GM18858 (cell line): ENCODE measurements around the gene SH3PXD2B.
"Not testable (repeated sequence)": the region's sequence is repeated elsewhere in the genome, so short reads cannot be mapped to it uniquely, and the experiment has no call there.

ENCODE experiments used
- ATAC-seq: cut with Tn5 transposase; IDR thresholded peaks from one replicate; pipeline ENCODE4 v1.9.1; 2021; ENCODE audit not compliant: unreplicated experiment

SH3PXD2B gene

DNA sequence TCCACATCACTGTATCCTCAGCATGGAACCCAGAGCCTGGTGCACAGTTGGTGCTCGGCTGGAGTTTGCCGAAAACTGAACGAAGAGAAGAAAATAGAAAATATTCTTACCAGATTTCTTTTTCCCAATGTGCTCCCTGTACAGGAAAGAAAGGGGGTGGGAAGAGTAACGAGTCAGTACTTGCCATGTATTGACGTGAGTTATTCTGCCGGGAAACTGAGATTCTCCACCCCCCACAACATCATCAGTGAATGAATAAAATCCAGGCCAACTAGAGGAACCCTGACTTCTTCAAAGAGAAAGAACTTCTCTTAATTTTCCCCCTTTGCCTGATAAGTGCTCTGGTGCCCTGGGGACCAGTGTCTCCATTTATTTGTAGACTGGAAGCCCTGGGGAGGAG lies 80.6 kb downstream of the SH3PXD2B start:
- ATAC-seq = no peak

DNA sequence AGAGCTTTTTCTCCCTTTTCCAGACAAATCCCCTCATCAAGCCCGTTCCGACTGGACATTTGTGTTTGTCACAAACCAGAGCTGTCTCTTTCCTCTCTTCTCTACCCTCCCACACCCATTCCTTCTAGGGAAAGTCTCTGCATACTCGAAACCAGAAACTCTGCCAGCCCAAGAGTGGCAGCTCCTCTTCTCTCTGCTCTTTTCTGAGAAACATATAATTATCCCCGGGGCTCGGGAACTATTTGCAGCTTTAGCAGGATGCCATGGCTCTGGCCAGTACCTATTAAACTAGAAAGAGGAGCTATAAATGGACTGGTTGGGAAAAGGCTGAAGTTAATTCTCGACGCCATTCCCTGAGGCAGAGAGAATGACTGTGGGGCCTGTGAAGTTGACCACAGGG lies 82.6 kb downstream of the SH3PXD2B start:
- no peak for ATAC-seq

GRCh38 chr5:172370648-172371545 lies 83.4 kb downstream of the SH3PXD2B start:
- ATAC-seq = no peak

- ATAC-seq = no peak
These were observed 84.1 kb downstream of the SH3PXD2B start for GRCh38 chr5:172370237-172370640.

- not testable (repeated sequence) for ATAC-seq
These were observed 85.6 kb downstream of the SH3PXD2B start for GRCh38 chr5:172368699-172369098.

DNA sequence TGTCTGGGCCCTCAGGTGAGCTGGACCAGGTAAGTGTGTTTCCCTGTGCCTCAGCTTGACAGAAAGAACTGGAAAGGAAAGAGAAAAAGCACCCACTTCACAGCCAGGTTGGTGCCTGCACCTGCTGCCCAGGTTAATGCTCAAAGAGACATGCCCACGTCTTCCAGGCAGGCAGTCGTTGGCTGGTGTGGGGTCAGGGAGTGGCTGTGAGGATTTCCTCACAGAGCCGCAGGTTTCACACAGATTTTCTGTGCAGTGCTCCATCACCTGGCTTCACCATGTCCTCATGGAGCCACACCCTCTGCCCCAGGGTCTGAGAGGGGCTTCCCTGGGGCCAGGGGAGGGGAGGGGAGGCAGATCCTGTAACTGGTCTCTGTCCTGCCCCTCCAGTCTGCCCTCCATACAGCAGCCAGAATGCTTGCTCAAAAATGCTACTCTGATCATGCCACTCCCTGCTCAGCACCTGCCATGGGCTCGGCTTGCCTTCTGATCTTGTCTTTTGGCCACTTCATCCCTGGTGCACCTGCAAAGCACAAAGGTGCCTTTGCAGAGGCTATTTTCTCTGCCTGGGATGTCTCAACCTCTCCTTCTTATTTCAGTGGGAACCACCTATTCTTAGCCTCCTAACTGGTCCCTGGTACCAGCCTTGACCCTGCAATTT lies 88.2 kb downstream of the SH3PXD2B start:
- ATAC-seq = no peak

GRCh38 chr5:172364773-172365172 lies 89.6 kb downstream of the SH3PXD2B start:
- ATAC-seq = no peak

DNA sequence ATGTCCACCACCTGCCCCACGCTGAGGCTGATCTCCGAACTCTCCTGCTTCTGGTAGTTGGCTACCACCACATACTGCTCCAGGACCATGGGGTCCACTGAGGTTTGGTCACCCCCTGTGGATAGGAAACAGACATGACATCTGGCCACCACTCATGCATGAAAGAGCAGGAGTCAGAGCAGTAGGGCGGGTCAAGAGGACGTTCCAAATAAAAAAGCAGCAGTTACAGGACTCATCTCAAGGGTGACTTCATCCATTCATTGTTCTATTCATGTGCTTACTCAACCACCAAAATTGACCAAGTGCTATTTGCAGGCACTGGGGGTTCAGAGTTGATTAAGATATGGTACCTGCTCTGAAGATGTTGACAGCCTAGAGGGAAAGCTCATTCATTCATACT lies 91.6 kb downstream of the SH3PXD2B start:
- no peak for ATAC-seq

DNA sequence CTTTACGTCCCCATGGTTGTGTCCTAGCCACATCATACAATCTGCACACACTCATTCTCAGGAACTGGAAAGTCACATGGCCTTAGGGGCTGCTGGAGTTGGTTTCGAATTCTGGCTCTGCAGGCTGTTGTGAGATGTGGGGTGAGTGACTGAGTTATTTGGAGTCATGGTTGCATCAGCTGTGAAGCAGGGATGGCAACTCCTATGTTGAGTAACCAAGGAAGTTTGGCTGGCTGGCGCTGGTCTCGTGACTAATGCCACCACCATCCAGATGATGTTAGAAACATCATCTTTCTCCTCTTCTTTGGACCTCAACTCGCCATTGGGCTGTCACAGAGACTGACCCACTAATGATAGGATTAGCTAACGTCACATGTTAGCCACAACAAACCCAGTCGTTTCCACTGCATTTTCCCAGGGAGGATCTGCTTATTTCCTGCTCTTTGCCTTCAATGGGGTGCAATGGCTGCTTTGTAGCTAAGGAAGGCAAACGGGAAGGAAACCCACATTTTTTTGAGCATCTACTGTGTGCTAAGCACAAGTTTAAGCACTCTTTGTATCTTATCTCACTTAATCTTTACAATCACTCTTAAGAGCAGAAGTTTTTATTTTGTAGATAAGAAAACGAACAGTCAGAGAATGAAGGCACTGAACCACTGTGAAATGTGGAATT lies 92.6 kb downstream of the SH3PXD2B start:
- no peak for ATAC-seq

DNA sequence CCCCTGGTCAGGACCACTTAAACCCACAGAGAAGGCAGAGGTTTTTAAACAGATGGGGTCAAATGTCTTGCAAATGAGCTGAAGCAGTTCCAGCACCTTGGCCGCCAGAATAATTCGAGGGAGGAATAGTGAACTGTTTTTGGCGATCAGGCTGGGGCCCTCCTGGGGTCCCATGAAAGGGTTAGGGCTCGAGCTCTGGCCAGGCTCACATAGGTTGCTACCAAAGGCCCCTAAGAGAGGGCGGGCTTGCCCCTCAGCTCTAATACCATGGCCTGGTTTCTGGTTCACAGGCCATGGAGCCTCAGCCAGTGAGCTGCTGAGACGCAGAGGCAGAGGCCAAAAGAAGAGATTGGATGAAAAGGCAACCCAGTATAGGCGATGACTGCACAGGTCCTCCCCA lies 96.0 kb downstream of the SH3PXD2B start:
- ATAC-seq = no peak

GRCh38 chr5:172356527-172356926 lies 97.8 kb downstream of the SH3PXD2B start:
- no peak for ATAC-seq

DNA sequence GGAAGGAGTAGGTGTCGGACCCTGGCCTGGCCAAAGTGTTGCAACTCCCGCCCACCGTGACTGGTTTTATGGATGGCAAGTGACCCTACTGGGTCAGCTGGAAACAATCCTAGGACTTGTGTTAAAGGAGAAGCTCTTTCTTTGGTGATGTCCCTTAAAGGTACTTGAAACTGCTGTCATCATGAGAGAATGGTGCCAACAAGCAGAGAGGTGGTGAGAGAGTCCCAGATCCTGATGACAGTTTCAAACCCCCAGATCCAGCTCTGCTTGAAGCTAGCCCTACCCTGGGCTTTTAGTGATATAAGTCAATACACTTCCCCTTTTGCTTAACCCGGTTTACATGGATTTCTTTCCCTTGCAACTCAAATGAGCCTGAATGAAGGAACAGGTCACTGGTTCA lies 98.3 kb downstream of the SH3PXD2B start:
- ATAC-seq = no peak

DNA sequence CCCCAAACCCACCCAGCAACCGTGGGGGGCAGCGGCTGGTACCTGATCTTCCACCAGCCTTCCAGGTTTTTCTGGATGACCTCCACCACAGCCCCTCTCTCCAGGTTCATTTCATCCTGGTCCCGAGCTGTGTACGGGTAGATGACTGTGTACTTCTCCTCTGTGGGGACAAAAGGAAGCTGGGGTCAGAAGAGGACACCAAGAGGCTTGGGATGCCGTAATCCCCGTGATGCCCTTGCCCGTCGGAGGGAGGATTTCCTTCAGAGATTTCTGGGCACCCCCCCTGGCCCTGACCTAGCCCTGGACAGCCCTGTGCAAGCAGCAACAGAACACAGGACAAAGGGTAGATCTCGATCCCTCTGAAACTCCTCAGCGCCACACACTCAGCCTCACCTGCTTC lies 100.5 kb downstream of the SH3PXD2B start:
- no peak for ATAC-seq

DNA sequence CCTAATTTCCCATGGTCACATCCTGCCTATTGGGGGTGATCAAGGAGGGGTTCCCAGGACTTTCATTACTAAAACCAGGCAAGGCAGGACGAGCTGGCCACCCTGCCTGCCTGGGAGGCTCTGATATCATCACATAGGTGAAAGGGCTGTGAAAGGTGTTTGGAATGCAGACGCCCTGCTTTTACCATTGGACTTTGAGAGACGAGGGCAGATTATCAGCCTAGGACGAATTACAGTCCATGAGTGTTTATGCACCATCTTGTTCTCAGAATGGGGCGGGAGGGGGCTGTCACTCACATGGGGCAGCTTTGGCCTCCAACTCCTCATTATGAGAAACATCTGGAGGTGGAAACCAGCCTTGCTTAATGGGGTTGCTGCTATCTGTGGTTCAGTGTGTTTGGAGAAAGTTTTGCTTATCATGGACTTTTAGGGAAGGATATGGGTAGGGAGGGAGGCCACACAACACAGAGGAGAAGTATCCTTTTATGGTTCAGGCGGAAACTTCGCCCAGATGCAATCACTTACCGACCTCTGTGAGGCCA lies 101.0 kb downstream of the SH3PXD2B start:
- no peak for ATAC-seq

DNA sequence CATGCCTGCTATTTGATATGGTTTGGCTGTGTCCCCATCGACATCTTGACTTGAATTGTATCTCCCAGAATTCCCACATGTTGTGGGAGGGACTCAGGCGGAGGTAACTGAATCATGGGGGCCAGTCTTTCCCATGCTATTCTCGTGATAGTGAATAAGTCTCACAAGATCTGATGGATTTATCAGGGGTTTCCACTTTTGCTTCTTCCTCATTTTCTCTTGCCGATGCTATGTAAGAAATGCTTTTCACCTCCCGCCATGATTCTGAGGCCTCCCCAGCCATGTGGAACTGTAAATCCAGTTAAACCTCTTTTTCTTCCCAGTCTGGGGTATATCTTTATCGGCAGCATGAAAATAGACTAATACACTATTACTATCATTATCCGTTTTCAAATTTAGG lies 101.8 kb downstream of the SH3PXD2B start:
- not testable (repeated sequence) for ATAC-seq

DNA sequence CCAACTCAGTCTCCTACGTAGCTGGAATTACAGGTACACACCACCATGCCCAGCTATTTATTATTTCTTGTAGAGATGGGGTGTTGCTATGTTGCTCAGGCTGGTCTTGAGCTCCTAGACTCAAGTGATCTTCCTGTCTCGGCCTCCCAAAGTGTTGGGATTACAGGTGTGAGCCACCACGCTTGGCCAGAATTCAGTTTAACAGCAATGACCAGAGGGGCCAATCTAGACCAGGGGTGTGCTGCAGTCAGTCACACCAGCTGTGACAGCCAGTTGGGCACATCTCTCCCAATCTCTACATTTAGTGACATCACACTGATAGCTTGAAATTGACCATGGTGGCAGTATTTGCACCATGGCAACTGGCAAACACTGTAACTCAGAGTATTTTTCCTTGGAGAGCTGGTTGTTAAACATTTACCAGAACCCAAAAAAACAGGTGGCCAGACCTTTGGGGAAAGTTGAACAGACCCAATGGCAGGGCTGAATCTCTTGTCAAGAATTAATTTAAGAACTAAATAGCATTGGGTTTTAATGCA lies 103.0 kb downstream of the SH3PXD2B start:
- ATAC-seq = no peak

DNA sequence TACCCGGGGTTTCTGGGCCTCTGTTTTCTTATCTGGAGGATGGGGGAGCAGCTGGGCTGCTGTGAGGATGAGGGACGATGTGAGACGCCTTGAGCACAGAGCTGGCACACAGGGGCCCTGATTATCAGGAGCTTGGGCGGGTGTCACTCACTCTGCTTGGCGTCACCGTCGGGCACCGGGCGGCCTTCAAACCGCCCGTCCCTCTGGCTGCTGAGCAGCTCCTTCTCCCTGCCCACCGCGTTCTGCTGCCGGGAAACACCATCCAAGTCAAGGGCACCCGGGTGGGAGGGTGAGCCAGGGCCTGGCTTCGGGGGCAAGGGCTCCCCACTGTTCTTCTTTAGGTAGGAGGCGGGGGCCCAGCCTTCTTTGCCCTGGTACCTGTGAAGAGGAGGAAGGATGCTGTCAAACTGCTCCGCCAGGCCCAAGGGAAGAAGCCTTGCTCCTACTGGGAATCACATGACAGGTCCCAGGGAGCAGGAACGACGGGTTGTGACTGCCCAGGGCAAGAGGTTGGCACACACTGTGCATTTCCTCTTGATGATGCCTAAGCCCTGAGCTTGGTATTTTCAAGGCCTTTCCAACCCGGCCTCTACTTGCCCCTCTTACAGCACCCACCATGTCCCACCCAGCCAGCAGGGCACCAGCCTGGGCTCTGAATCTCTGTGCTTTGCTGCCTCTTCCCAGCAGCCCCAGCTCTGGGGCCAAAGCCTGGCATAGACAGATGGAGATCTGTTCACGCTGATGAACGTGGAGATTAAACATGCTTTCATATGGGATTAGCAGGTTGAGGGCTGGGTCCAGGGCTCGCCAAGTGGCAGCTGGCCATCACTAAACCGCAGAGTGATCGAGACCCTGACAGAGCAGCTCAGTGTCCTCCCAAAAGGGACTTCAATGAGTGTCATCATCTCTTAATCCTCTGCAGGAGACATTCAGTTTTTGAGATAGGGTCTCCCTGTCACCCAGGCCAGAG lies 103.8 kb downstream of the SH3PXD2B start:
- ATAC-seq = no peak

DNA sequence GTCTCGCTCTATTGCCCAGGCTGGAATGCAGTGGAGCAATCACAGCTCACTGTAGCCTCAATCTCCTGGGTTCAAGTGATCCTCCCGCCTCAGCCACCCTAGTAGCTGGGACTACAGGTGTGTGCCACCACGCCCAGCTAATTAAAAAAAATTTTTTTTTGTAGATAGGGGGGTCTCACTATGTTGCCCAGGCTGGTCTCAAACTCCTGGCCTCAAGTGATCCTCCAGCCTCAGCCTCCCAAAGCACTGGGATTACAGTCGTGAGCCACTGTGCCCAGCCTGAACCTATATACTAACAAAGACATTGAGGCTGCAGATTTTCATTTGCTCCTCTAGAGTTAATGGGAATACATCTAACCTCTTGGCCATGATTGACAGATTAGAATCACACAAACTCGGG lies 105.6 kb downstream of the SH3PXD2B start:
- ATAC-seq = not testable (repeated sequence)

- ATAC-seq = no peak
These were observed 106.2 kb downstream of the SH3PXD2B start for GRCh38 chr5:172348084-172348483.

DNA sequence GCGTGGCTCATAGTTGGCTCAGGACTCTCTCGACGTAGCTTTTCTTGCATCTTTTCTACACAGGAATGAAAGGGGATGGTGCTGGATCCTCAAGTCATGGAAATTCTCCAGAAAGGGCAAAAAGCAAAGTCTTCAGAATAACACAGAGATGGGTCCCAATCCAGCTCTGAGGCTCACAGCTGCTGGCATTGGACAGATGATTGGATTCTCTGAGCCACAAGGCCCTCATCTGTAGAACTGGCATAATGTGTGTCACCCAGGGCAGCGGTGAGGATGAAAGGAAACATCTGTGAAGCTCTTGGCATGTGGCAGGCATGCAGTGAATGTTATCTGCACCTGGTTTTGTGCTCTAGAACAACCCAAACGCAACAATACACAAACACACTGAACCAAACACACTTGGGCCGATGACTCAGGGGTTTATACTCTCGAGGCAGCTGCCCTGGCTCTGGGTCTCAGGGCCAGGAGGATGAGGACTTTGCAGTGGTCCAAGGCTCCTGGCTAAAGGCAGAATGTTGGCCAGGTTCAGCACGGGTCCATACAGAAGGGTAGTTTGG lies 106.8 kb downstream of the SH3PXD2B start:
- no peak for ATAC-seq
